SK-N-SH treated with all-trans-retinoic acid at 6 μM for 48 hours (cell line): ENCODE results near the gene SYNE1.

ENCODE experiments used
- CREB5 ChIP-seq: fragments of 250-450 bp; sonication (Bioruptor Pico); IDR thresholded peaks from 2 replicates; pipeline ENCODE4 v1.5.1; 2020; ENCODE audit warnings: low read depth, mild to moderate bottlenecking, moderate library complexity
- GLIS3 ChIP-seq: fragments of 250-450 bp; sonication (Bioruptor Pico); IDR thresholded peaks from 2 replicates; pipeline ENCODE4 v1.5.0; 2020; ENCODE audit warnings: mild to moderate bottlenecking, moderate library complexity
- TOX ChIP-seq: fragments of 250-450 bp; sonication (Bioruptor Pico); IDR thresholded peaks from 2 replicates; pipeline ENCODE4 v1.8.0; 2021; ENCODE audit warnings: mild to moderate bottlenecking, moderate library complexity, borderline replicate concordance
- ZC3H10 ChIP-seq: fragments of 250-450 bp; sonication (Bioruptor Pico); IDR thresholded peaks from 2 replicates; pipeline ENCODE4 v1.5.1; 2021; ENCODE audit warnings: mild to moderate bottlenecking, moderate library complexity
- ZFP3 ChIP-seq: fragments of 250-450 bp; sonication (Bioruptor Pico); IDR thresholded peaks from 2 replicates; pipeline ENCODE4 v1.5.0; 2020; ENCODE audit warnings: mild to moderate bottlenecking, moderate library complexity
- ZNF565 ChIP-seq: fragments of 450-650 bp; formaldehyde crosslinking; conservative IDR thresholded peaks from 2 replicates; pipeline ENCODE4 v1.5.0; 2020; ENCODE audit warnings: low read depth, mild to moderate bottlenecking, moderate library complexity
- ZNF8 ChIP-seq: fragments of 450-650 bp; formaldehyde crosslinking; IDR thresholded peaks from 2 replicates; pipeline ENCODE4 v1.5.0; 2020; ENCODE audit warnings: mild to moderate bottlenecking, moderate library complexity
- TF ChIP-seq, protein P1 (sequence below): fragments of 250-450 bp; sonication (Bioruptor Pico); IDR thresholded peaks from 2 replicates; pipeline ENCODE4 v1.5.0; 2020; ENCODE audit warnings: mild to moderate bottlenecking, moderate library complexity

DNA sequence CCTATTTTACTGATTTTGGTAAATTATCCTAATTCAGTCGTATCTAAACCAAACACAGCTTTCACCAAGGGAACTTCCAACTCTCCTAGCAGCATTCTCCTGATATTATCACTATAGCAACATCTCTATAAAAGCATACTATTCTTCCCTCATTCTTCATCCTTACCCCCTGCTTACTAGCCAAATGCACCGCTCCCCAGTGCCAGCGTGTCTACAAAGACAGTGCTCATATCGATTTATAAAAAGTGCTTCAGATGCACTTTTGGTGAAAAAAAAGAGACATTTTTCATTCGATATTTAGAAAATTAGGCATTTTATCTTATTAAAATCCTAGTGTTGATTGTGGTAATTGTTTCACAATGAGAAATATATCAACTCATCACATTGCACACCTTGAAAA, 74.0 kb downstream of the SYNE1 start:
- TF ChIP-seq CREB5 (CRISPR knock-in tag): no peak
- TF ChIP-seq ZFP3 (CRISPR knock-in tag): no peak
- TF ChIP-seq GLIS3 (CRISPR knock-in tag): no peak
- TF ChIP-seq ZNF565 (CRISPR knock-in tag): no peak
- TF ChIP-seq ZNF8 (CRISPR knock-in tag): no peak
- no peak for TF ChIP-seq ZC3H10 (CRISPR knock-in tag)
- no peak for TF ChIP-seq TOX (CRISPR knock-in tag)
- TF ChIP-seq, protein P1, sequence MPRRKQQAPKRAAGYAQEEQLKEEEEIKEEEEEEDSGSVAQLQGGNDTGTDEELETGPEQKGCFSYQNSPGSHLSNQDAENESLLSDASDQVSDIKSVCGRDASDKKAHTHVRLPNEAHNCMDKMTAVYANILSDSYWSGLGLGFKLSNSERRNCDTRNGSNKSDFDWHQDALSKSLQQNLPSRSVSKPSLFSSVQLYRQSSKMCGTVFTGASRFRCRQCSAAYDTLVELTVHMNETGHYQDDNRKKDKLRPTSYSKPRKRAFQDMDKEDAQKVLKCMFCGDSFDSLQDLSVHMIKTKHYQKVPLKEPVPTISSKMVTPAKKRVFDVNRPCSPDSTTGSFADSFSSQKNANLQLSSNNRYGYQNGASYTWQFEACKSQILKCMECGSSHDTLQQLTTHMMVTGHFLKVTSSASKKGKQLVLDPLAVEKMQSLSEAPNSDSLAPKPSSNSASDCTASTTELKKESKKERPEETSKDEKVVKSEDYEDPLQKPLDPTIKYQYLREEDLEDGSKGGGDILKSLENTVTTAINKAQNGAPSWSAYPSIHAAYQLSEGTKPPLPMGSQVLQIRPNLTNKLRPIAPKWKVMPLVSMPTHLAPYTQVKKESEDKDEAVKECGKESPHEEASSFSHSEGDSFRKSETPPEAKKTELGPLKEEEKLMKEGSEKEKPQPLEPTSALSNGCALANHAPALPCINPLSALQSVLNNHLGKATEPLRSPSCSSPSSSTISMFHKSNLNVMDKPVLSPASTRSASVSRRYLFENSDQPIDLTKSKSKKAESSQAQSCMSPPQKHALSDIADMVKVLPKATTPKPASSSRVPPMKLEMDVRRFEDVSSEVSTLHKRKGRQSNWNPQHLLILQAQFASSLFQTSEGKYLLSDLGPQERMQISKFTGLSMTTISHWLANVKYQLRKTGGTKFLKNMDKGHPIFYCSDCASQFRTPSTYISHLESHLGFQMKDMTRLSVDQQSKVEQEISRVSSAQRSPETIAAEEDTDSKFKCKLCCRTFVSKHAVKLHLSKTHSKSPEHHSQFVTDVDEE (CRISPR knock-in tag): no peak
